ENCODE results near the gene FAM3A. TPM values are rescaled to one million over a fixed set of nuclear protein-coding genes. Genes with fewer than 3 reads are reported as not detected.

The FAM3A gene
- total RNA-seq, 1 donor from 2014 or later, result 35.3 TPM

DNA sequence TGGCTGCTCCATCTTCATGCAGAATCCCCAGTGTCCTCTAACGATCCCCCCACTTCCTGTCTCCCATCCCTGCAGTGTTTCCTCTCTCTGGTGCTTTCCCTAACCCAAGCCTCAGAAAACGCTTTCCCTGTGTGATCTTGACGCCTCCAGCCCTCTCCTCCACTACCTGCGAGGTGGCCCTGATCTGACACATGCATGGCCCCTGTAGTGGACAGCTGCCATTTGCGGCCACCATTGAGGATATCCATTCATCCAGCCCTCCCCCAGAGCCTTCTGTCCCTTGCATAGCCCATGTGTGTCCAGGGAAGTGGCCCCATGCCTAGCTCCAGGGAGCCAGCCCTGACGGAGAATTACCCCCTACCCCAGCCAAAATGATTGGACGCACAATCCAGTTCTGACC lies 32.7 kb downstream of the FAM3A start:
- DNase-seq (ENCODE audit: low spot score) (no peak), ATAC-seq (no peak)

DNA sequence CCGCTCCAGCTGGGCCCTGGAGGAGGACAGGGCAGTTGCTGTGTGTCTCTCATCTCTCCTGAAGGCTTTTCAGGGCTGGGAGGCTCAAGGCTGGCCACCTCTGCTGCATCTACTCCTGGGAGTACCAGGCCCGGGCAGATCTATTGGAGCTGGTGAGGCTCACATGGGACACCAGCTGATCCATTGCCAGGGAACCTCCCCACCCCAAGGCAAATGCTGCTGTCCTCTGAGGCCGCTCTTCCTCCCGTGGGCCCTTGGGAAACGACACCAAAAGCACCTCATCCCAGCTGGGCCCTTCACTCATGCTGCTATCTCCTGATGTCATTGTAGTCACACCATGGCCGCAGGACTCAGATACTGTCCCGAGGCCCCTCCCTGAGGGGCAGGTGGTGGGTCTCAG lies 33.2 kb downstream of the FAM3A start:
- no peak for DNase-seq (ENCODE audit: low spot score)
- ATAC-seq, result no peak

DNA sequence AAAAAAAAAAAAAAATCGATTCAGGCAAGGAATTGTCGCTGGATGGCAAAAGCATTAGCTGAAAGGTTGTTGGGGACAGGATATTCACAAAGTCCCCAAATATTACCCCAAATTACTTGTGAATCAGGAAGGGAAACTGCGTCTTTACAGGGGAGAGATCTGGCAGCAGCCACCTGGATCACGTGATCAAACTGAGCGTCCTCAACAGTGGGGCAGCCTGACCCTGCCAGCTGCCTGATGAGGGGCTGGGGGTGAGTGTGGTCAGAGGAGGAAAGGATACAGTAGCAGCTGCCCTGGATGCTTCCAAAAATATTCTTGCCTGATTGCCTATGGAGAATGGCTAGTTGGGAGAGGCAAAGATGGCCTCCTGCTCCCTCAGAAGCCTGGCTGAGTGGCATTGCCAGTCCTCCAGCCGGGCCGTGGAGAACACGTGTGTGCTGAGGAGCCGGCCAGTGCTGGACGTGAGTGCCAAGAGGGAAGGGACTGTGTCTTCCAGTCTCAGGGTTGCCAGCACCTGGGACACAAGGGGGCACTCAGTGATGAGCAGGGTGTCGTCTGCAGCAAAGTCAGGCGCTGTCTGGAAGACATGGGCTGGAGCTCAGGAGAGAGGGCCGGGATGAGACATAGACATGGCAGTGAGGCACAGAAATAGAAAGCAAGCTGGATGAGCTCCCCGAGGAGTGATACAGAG lies 34.0 kb downstream of the FAM3A start:
- no peak for DNase-seq (ENCODE audit: low spot score)
- ATAC-seq, result no peak

DNA sequence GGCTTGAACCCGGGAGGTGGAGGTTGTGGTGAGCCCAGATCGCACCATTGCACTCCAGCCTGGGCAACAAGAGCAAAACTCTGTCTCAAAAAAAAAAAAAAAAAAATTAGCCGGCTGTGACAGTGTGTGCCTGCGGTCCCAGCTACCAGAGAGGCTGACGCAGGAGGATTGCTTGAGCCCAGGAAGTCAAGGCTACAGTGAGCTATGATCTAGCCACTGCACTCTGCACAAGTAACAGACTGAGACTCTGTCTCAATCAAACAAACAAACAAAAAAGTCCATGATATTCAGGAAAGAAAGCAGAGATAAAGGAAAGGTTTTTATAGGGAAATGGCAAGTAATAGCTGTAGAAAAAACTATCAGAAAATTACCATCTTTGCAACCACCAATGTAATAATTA lies 34.8 kb downstream of the FAM3A start:
- ATAC-seq (no peak), DNase-seq (ENCODE audit: low spot score) (no peak)

DNA sequence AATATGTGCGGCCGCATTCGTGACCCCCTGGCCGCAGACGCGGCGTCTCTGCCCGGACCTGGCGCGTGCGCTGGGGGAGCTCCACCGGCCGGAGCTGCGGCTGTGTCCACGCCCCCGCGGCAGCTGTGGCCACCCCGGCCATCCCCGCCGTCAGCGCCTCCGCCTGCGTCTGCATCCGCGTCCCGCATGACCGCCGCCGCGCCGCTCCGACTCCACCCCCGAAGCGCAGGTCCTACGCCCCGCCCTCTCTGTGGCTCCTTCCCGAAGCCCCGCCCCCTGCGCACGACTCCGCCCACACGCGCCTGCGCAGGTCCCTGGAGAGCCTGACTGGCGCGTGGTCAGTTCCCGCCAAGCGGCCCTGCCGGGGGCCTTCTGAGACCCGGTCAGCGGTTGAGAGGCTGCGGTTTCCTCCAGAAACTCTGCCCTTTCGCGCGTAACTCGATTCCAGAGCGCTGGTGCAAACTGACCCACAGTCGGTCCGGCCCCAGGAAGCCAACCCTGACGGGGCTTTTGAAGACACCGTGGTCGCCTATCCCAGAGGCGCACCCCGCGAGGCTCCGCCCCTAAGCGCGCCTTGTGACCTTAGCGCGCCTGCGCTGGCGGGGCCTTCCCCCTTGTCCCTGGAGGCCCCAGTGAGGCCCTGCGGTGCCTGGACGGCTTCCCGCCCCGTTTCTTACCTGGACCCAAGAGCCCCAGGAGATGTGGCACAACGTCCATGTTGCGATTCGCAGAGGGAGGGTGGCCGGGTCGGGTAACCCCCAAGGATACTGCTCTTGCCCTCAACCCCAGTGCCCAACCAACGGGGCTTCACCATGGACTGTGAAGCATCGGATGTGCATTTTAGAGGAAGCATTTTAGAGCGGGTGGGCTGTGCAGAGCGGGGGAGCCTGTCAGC lies 37.1 kb downstream of the FAM3A start, which contains the start of gene LAGE3:
Gene LAGE3, minus strand, starts transcription at position 554 of the 895 bp plus-strand sequence. Its CDS starts 366 bp downstream, at position 188.
- DNase-seq (ENCODE audit: low spot score) (peak; percentile 94), ATAC-seq (peak; percentile 97)

DNA sequence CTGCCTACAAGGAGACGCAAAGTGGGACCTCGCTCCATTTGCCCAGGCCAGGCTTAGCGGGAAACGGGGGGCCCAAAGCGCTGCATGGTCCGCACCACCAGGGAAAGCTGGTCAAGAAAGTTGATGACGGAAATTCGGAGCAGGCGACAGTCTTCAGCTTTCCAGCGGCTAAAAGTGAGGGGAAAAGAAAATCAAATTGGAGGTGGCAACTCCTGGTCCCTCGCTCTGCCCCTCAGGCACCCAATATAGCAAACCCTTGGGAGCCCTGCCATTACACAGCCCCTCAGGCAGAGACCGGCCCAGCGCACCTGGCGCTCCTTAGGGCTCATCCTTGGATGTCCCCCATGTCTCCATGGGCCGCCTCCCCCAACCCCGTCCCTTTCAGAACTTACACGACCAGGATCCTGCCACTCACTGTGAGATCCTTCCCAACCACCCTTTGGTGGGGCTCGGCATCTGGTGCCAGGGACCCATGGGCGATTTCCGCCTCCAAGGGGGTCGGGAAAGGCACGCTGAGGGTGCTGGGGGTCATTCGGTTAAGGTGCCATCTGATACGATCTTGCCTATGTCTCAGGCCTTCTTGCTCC lies 38.0 kb downstream of the FAM3A start:
- DNase-seq (ENCODE audit: low spot score) (no peak), ATAC-seq (no peak)

DNA sequence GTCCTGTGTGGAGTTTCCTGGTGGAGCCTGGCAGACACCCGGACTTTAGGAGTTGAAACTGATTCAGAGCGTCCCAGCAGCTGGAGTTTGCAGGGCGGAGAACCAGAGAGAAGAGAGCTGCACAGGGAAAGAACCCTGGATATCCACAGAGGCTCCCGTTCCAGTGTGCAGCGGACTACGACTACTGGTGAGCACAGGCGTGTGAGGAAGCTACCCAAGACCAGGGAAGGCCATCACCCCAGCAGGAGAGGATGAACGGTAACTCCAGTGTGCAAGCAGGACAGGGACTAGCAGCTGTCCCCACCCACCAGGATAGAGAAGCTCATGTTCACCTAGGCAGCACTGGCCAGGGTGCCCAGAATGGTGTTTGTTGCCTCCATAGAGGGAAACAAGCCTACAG lies 39.2 kb downstream of the FAM3A start:
- DNase-seq (ENCODE audit: low spot score) (no peak), ATAC-seq (no peak)

DNA sequence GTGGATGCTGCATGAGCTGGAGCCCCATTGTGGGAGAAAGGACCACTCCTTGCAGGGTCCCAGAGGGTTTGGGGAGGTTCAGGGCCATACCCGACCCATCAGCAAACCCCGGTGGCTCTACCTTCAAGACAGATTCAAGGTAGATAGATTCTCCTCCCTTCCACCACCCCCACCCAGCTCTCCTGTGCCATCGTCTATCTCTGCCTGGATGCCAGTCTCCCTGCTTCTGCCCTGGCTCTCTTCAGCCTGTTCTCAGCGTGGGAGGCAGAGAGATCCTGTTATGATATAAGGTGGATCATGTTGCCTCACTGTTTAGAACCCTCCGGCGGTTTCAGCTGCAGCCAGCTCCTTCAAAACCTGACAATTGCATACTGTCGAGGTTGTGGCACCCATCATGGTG lies 42.3 kb downstream of the FAM3A start:
- ATAC-seq (no peak), DNase-seq (ENCODE audit: low spot score) (no peak)

DNA sequence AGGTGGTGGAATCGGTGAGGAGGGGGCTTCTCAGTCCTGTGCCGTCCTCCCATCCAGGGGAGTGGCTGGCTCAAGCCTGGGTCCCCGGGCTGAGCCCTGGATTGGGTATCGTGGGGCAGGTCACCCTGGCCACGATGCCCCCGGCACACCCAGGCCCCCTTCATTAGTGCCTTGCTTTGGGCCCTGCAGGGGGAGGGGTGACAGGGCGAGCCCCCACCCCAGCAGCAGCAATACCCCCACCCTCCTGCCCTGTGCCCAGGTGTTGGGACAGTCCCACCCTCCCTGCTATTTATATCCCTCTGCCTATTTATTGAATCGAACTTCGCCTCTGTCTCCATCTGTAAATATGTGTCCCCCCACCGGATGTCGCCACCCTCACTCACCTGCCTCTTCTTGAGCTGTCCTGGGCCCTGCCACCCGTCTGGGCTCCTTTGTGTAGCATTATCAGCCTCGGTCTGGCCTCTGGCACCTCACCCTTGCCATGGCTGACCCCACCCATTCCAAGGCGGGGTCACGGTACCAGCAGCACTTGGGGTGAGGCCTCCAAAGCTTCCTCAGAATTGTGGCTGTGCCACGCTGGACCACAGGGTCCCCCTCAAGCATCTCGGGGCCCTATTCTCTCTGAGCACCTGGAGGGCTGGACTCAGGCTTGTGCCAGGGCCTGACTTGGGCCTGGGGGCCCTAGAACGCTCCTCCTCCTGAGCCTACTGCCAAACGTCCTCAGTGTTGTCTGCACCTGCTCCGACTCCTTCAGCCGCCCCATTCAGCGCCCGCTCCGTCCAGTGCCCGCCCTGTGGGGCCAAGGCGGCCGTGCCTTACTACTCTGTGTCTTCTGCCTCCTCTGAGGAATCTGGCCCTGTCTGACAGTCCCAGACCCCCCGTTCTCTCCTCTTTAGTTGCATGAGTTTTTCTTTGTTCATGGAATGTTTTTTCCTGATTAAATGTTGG lies 43.1 kb downstream of the FAM3A start:
- ATAC-seq, result no peak
- no peak for DNase-seq (ENCODE audit: low spot score)

DNA sequence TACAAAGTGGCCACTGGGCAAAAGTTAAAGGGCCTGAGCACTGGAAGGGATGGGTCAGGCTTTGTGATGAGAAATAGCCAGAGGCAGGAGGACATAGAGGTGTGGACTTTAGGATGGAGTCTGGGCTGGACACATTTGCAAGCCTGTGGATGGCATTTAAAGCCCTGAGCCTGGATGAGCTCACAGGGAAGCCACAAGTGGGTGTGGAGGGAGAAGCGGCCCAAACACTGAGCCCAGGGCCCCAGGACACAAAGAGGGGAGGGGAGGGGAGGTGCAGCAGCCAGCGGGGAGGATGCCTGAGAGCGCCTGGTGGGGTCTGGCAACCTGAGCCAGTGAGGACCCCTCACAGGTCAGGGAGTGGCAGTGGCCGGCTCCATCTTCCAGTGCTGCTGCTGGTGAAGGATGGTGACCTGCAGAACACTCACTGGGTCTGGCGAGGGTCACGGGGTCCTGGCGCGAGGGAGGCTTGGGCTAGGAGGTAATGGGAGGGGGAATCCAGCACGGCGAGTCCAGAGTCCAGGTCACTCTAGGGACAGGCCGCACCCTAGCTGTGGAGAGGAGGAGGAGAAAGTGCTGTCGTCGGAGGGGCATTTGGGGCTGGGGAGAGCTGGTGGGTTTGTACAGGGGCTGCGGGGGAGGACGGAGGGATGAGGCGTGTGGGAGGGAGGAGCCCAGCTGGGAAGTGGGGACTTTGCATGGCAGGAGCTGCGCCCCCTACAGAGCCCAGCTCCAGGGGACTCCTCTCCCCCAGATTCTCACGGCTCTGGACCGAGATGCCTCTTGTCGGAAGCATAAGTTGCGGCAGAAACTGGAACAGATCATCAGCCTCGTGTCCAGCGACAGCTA lies 44.0 kb downstream of the FAM3A start:
- ATAC-seq (no peak), DNase-seq (ENCODE audit: low spot score) (no peak)

DNA sequence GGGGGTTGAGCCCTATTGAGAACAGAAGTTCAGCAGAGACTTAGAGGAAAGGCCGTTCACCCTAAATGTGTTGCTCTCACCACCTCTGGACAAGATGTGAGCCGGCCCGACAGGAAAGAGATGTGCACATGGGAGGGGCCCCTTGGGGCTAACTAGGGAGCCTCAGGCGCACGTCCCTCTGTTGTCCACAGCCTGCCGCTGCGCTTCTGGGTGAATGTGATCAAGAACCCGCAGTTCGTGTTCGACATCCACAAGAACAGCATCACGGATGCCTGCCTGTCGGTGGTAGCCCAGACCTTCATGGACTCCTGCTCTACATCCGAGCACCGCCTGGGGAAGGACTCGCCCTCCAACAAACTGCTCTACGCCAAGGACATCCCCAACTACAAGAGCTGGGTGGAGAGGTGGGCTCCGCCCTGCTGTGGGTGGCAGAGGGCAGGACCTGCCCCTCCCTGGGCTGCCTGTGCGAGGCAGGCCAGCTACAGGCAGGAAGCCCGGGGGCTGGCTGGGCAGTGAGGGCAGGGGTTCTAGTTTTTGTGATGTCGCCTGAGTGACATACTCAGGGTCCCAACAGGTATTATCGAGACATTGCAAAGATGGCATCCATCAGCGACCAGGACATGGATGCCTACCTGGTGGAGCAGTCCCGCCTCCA lies 45.0 kb downstream of the FAM3A start:
- ATAC-seq, result no peak
- no peak for DNase-seq (ENCODE audit: low spot score)

DNA sequence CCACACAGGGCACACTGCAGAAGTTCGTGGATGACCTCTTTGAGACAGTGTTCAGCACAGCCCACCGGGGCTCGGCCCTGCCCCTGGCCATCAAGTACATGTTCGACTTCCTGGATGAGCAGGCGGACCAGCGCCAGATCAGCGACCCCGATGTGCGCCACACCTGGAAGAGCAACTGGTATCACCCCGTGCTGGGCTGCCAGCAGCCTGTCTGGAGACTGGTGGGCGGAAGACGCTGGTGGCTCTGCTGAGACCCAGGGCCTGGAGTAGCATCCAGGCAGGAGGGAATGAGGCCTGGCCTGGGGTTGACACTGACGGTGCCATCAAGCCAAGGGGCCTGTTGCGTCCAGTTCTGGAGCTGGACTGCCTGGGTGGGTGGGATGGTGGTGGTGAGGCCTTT lies 45.6 kb downstream of the FAM3A start:
- DNase-seq (ENCODE audit: low spot score) (no peak), ATAC-seq (no peak)

DNA sequence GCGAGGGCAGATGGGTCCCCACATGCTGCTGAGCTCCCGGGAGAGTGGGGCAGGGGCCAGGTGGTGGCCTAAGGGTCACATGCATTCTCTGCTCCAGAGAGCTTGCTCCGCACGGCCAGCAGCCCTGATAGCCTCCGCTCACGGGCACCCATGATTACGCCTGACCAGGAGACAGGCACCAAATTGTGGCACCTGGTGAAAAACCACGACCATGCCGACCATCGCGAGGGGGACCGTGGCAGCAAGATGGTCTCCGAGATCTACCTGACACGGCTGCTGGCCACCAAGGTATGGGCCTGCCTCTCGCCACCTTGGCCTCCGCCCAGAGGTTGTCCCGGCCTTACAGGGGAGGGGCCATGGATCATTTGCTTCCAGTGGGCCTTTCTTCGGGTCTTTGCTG lies 46.2 kb downstream of the FAM3A start:
- ATAC-seq, result no peak
- no peak for DNase-seq (ENCODE audit: low spot score)

DNA sequence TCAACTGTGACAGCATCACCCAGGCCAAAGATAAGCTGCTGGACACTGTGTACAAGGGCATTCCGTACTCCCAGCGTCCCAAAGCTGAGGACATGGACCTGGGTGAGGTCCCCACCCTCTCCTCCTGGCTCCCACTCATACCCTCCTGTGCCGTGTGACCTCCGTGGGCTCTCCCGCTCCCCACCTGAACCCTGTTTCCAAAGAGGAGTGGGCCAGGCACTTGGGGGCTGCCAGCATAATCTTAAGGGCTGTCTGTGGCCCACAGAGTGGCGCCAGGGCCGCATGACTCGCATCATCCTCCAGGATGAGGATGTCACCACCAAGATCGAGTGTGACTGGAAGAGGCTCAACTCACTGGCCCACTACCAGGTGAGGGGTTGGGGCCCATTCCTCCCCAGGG lies 46.9 kb downstream of the FAM3A start:
- ATAC-seq (no peak), DNase-seq (ENCODE audit: low spot score) (no peak)

DNA sequence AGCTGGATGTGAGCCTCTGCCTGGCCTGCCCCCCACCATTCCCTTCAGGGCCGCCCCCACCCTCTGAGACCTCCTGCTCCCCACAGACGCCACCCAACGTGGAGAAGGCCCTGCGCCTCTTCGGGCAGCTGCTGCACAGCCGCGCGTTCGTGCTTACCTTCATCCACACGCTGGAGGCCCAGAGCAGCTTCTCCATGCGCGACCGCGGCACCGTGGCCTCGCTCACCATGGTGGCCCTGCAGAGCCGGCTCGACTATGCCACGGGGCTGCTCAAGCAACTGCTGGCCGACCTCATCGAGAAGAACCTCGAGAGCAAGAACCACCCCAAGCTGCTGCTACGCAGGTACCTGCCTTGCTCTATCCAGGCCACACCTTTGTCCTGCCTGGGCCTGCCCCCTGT lies 47.8 kb downstream of the FAM3A start:
- DNase-seq (ENCODE audit: low spot score) (no peak), ATAC-seq (no peak)

DNA sequence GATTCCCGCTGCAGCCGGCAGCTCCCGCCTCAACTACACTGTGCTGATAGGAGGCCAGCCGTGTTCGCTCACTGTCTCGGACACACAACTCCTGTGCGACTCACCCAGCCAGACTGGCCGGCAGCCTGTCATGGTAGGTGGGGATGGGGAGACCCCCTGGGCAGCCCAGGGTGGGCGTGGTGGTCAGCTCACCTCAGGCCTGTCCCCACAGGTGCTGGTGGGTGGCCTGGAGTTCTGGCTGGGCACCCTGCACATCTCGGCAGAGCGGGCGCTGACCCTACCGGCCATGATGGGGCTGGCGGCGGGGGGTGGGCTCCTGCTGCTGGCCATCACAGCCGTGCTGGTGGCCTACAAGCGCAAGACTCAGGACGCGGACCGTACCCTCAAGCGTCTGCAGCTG lies 48.5 kb downstream of the FAM3A start:
- ATAC-seq (no peak), DNase-seq (ENCODE audit: low spot score) (no peak)

DNA sequence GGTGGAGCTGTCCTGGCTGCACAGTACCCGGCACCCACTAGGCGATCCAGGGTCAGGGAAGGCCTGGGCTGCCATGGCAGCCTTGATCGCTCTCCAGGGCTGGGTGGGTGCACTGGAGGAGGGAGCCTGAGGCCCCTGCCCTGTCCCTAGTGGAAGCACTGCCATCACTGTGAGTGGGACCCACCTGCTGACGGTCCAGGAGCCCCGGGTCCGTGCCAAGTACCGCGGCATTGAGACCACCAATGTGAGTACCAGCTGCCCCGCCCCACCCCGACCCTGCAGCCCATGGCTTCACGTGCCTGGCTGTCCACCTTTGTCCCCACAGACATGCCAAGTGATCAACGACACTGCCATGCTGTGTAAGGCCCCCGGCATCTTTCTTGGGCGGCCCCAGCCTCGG lies 49.1 kb downstream of the FAM3A start:
- no peak for DNase-seq (ENCODE audit: low spot score)
- no peak for ATAC-seq

DNA sequence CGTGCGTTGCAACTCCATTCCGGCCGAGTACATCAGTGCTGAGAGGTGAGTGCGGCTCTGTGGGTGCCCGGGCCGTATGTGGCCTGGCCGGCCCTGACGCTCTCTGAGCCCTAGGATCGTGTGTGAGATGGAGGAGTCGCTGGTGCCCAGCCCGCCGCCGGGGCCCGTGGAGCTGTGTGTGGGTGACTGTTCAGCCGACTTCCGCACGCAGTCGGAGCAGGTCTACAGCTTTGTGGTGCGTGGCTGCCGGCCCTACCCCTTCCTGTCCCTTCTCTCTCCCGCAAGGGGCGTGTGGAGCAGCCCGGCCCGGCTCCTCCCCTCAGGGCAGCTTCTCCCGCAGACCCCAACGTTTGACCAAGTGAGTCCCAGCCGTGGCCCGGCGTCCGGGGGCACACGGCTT lies 50.0 kb downstream of the FAM3A start:
- DNase-seq (ENCODE audit: low spot score) (no peak), ATAC-seq (no peak)

DNA sequence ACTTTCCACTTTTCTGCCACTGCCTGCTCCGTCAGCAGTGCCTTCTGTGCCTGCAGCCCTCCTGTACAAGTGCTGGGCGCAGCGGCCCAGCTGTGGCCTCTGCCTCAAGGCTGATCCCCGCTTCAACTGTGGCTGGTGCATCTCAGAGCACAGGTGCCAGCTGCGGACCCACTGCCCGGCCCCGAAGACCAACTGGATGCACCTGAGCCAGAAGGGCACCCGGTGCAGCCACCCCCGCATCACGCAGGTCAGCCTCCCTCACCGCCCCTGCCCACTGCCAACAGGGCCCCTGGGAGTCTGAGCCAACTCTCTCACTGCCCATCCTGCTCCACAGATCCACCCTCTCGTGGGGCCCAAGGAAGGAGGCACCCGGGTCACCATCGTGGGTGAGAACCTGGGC lies 50.4 kb downstream of the FAM3A start:
- ATAC-seq (no peak), DNase-seq (ENCODE audit: low spot score) (no peak)
